ELR (cell line): ENCODE data around the gene ANKLE2.
A peak's percentile ranks its signal among the peaks of the same experiment; 100 is the strongest.
"Not testable (repeated sequence)": the region's sequence is repeated elsewhere in the genome, so short reads cannot be mapped to it uniquely, and the experiment has no call there.

Experiments
- DNase-seq: peaks from one replicate; pipeline ENCODE4 v3.0.0-alpha.2; 2015; ENCODE audit warnings: low read depth

Gene ANKLE2

DNA sequence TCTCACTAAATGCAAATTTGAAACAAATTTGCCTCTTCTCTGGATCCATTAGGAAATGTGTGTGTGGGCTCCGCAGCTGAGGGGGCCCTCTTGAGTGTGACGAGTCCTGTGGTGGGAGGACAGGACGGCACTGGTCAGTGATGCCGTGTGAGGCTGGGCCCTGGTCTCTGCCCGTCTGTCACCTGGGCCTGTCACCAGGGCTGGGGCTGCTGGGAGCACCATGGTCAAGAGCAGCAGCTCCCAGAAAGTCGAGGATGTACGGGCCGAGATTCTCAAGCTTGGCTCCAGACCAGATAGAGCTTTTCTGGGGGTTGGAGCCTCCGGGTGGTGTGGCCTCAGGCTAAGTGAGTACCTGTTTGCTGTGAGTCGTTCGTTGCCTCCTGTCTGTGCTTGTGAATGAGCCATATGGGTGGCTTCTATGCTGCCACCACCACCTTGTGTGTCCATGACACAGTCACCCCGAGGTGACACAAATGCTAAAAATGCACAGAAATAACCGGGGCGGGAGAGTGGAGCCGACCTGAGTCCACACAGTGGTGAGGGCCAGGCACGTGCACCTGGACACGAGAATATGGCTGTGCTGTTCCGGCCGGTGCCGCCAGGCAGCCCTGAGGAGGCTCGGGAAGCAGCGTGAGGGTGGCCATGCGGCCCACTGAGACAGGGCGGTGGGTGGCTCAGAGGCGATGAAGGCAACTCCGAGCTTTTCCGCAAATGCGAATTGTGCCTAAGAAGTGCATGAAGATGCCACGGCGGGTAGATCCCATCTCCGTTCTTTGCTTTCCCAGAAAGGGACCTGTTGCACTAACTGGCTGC lies 42.3 kb downstream of the ANKLE2 start:
- DNase-seq = peak; percentile 55

- DNase-seq = no peak
Observed at GRCh38 chr12:132718644-132719043, 43.0 kb downstream of the ANKLE2 start.

- DNase-seq = peak; percentile 33
Observed at GRCh38 chr12:132717531-132718387, 43.9 kb downstream of the ANKLE2 start.

DNA sequence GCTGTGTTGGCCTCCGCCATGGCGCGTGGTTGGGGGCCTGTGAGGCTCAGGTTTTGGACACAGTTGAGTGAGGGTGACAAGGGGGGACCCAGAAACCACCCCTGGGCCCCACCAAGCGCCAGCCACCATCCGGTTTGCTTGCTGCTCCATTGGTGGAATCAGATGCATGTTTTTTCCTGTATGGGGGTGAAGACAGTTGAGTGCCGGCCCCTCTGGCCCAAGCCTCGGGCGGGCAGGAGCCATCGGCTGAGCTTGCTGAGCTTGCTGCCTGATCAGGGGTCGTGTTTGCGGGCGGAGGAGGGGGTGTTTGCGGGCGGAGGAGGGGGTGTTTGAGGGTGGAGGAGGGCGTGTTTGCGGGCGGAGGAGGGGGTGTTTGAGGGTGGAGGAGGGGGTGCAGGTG lies 44.6 kb downstream of the ANKLE2 start:
- DNase-seq = no peak

DNA sequence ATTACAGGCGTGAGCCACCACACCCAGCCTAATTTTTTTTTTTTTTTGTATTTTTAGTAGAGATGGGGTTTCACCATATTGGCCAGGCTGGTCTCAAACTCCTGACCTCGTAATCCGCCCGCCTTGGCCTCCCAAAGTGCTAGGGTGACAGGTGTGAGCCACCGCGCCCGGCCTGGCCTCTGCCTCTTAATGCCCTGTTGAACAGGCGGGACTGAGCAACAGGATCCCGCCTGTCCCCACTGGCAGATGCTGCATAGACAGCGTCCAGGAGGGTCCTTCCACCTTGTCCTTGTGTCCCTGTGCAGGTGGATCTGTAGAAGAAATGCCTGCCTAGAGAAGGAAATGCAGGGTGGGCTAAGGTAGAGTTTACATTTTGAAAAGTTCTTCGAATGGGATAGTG lies 45.3 kb downstream of the ANKLE2 start:
- no peak for DNase-seq

DNA sequence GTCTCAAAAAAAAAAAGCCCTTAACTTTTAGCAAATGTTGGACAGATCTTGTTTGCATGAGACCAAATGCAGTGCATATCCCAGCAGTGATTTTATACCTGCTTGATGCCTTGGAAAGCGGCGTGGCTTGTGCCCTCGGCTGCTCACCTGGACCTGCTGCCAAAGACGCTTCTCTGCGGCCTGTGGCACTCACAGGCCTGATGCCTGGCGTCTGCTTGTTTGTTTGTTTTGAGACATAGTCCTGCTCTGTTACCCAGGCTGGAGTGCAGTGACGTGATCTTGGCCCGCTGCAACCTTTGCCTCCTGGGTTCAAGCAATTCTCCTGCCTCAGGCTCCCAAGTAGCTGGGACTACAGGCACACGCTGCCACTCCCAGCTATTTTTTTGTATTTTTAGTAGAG lies 45.8 kb downstream of the ANKLE2 start:
- DNase-seq = no peak

GRCh38 chr12:132713123-132713522 lies 48.5 kb downstream of the ANKLE2 start:
- DNase-seq = no peak

GRCh38 chr12:132711080-132711843 lies 50.4 kb downstream of the ANKLE2 start:
- DNase-seq = peak; percentile 51

GRCh38 chr12:132710405-132711079 lies 51.1 kb downstream of the ANKLE2 start, which contains the start of gene PGAM5:
Gene PGAM5 (plus strand): TSS chr12:132710842. CDS start chr12:132710877, 35 bp downstream.
- peak; percentile 85 for DNase-seq

GRCh38 chr12:132710043-132710404 lies 51.6 kb downstream of the ANKLE2 start:
- DNase-seq = no peak

DNA sequence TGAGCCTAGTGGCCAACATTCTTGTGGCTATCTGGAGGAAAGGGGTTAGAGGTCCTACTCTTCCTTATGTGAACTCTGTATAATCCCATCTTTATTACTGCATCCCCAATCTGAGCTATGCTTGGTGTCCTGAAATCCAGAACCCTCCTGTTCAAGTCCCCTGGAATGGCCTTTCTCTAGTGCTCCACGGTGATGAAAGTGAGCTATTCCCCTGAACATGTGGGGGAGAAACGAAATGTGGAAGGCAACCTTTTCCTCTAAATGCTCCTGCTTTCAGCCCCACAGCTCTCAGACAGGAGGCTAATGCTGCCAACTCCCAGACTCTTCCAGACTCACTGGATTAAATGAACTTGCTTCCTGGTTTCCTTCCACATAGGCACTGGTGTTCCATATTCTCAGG lies 53.5 kb downstream of the ANKLE2 start:
- no peak for DNase-seq

- no peak for DNase-seq
Observed at GRCh38 chr12:132707241-132707640, 54.4 kb downstream of the ANKLE2 start.

DNA sequence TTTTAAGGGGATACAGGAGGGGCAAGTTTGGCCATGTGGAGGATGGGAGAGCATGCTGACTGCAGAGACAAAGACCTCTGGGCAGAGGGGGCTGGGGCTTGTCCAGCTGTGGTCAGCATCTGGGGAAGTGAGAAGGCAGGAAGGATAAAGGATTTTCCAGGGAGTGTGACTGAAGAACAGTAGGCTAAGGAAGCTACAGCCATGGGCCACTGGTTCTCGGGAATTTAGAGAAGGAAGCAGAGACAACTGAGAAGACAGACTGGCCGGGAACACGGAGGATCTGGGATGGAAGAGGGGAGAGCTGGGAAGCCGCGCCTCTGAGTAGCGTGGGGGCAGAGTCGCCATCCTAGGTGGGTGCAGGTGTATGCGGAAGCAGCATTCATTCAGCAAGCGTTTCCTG lies 58.0 kb downstream of the ANKLE2 start:
- DNase-seq = no peak

DNA sequence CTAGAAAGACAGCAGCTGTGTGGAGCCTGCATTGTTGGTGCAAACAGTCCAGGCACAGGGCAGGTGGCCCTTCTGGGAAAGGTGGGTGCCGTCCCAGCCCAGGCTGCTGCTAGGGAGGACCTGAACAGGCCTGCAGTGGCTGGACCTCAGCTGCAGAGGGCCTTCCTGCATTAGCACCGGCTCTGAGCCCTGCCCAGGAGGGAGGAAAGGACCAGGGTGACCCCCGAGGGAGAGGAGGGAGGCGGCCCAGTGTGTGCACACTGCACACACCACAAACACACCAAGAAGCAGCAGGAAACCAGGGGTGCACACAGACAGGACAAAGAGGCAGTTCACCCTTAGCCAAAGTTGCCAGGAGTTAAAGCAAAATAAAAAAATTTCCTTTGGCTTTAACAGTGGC lies 59.0 kb downstream of the ANKLE2 start:
- DNase-seq = no peak

- peak; percentile 32 for DNase-seq
Observed at GRCh38 chr12:132700212-132700822, 61.3 kb downstream of the ANKLE2 start.

GRCh38 chr12:132698341-132698740 lies 63.3 kb downstream of the ANKLE2 start:
- DNase-seq = no peak

DNA sequence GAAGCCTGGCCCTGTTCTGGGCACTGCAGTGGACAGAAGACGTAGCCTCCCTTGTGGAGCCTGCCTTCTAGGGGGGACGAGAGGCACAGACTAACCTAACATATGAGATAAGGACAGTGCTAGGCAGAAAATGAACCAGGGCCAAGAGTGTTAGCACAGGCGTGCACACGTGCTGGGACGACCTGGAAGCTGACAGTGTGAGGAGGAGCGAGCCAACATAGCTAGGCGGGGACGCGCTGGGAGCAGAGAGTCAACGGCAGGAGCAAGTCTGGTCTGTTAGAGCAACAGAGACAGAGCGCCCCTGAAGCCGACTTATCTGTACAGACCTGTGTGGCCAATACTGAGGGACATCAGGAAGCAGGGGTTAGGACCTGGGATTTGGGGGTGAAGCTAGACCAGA lies 66.2 kb downstream of the ANKLE2 start:
- no peak for DNase-seq

GRCh38 chr12:132694888-132695287 lies 66.7 kb downstream of the ANKLE2 start:
- DNase-seq = not testable (repeated sequence)

GRCh38 chr12:132692030-132692429 lies 69.6 kb downstream of the ANKLE2 start:
- not testable (repeated sequence) for DNase-seq

DNA sequence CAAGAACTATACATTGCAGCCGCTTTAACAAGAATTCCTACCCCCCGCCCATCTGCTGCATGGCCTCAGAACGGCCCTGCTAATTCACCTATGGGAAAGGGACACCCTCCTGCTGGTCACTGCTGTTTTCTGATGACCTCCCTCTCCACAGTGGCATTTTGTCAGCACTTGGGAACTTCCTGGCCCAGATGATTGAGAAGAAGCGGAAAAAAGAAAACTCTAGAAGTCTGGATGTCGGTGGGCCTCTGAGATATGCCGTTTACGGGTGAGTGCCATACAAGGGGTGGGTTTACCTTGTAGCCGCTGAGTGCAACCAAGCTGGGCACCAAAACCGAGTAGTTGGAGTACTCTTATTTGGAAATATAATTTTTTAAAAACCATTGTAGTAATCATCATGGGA lies 71.5 kb downstream of the ANKLE2 start:
- DNase-seq = no peak

- no peak for DNase-seq
Observed at GRCh38 chr12:132689227-132689626, 72.4 kb downstream of the ANKLE2 start.
